ENCODE results near the gene DLG1. TPM values are rescaled to one million over a fixed set of nuclear protein-coding genes. Genes with fewer than 3 reads are reported as not detected.
A peak's percentile ranks its signal among the peaks of the same experiment; 100 is the strongest.

DLG1 gene
- total RNA-seq, 6 donors from 2014 or later = 49.3 to 102 (median 63.2) TPM

DNA sequence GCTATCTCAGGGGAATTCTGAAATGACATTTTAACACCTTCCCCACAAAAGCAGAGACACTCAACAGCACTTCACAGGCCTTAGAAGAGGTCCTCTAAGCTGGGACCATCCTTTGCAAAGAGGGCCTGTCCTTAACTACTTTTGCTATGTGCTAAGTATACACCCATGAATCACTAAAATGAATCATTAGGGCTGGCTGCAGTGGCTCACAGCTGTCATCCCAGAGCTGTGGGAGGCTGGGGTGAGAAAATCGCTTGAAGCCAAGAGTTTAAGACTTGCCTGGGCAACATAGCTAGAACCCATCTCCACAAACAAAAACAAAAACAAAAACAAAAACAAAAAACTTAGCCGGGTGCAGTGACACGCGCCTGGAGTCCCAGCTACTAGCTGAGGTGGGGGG, 214.9 kb downstream of the DLG1 start:
- no peaks in the 10 kb centered on the region for H3K4me1 ChIP-seq
- 91 to 93% methylated on average over 4 of the region's 4 CpGs for WGBS, 2 donors
- H3K36me3 ChIP-seq = peaks cover 0 to 10% (median 2%) of the 10 kb centered on the region in 4 donors
- H3K27me3 ChIP-seq = no peaks in the 10 kb centered on the region
- H3K4me3 ChIP-seq = no peak overlapping the region
- H3K27ac ChIP-seq = no peak overlapping the region
- DNase-seq (no peak), ATAC-seq (ENCODE audit: low FRiP score in 2 of 2) (peak in 1 of 2 donors; percentile 88)
- no peaks in the 10 kb centered on the region for H3K9me3 ChIP-seq
- TF ChIP-seq EP300 (IDR thresholded peaks at IDR 0.05) (no peak), CTCF (IDR thresholded peaks at IDR 0.05) (no peak), POLR2A (IDR thresholded peaks at IDR 0.05) (no peak), POLR2AphosphoS5 (IDR thresholded peaks at IDR 0.05) (no peak)

- no peak for TF ChIP-seq CTCF (IDR thresholded peaks at IDR 0.05)
- no peak for TF ChIP-seq POLR2A (IDR thresholded peaks at IDR 0.05)
- TF ChIP-seq EP300 (IDR thresholded peaks at IDR 0.05) = no peak
- TF ChIP-seq POLR2AphosphoS5 (IDR thresholded peaks at IDR 0.05) = no peak
- Histone ChIP-seq H3K27me3 (no peaks in the 10 kb centered on the region), H3K36me3 (peaks cover 0 to 13% (median 2%) of the 10 kb centered on the region in 4 donors), H3K9me3 (no peaks in the 10 kb centered on the region), H3K27ac (no peak overlapping the region), H3K4me1 (no peaks in the 10 kb centered on the region), H3K4me3 (no peak overlapping the region)
- no peak for ATAC-seq (ENCODE audit: low FRiP score in 2 of 2)
- 82 to 85% methylated on average over 2 of the region's 2 CpGs for WGBS, 2 donors
- no peak for DNase-seq
Observed at GRCh38 chr3:197082871-197083270, 215.5 kb downstream of the DLG1 start.

DNA sequence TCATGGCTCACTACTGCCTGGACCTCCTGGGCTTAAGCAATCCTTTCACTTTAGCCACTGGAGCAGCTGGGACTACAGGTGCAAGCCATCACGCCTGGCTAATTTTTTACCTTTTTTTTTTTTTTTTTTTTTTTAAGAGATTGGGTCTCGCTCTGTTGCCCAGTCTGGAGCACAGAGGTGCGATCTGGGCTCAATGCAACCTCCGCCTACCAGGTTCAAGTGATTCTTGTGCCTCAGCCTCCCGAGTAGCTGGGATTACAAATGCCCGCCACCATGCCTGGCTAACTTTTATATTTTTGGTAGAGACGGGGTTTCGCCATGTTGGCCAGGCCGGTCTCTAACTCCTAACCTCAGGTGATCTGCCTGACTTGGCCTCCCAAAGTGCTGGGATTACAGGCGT, 218.1 kb downstream of the DLG1 start:
- ATAC-seq (ENCODE audit: low FRiP score in 2 of 2) (no peak), DNase-seq (no peak)
- Histone ChIP-seq H3K4me3 (no peak overlapping the region), H3K9me3 (no peaks in the 10 kb centered on the region), H3K27ac (no peak overlapping the region), H3K27me3 (no peaks in the 10 kb centered on the region), H3K36me3 (peaks cover 0 to 18% (median 2%) of the 10 kb centered on the region in 4 donors), H3K4me1 (no peaks in the 10 kb centered on the region)
- TF ChIP-seq POLR2A (IDR thresholded peaks at IDR 0.05) = no peak
- no peak for TF ChIP-seq EP300 (IDR thresholded peaks at IDR 0.05)
- no peak for TF ChIP-seq POLR2AphosphoS5 (IDR thresholded peaks at IDR 0.05)
- TF ChIP-seq CTCF (IDR thresholded peaks at IDR 0.05) = no peak
- WGBS, 2 donors = 98 to 100% methylated on average over 8 to 10 of the region's 10 CpGs

GRCh38 chr3:197076415-197076814, 222.0 kb downstream of the DLG1 start:
- Histone ChIP-seq H3K4me1 (no peaks in the 10 kb centered on the region), H3K36me3 (peaks cover 0 to 15% (median 2%) of the 10 kb centered on the region in 4 donors), H3K4me3 (no peak overlapping the region), H3K9me3 (no peaks in the 10 kb centered on the region), H3K27ac (no peak overlapping the region), H3K27me3 (no peaks in the 10 kb centered on the region)
- no peak for ATAC-seq (ENCODE audit: low FRiP score in 2 of 2)
- 80 to 90% methylated on average over 4 of the region's 4 CpGs for WGBS, 2 donors
- no peak for DNase-seq
- TF ChIP-seq POLR2AphosphoS5 (IDR thresholded peaks at IDR 0.05) (no peak), POLR2A (IDR thresholded peaks at IDR 0.05) (no peak), EP300 (IDR thresholded peaks at IDR 0.05) (no peak), CTCF (IDR thresholded peaks at IDR 0.05) (no peak)

GRCh38 chr3:197068077-197068476, 230.3 kb downstream of the DLG1 start:
- Histone ChIP-seq H3K36me3 (peaks cover 0 to 20% (median 2%) of the 10 kb centered on the region in 4 donors), H3K4me1 (no peaks in the 10 kb centered on the region), H3K4me3 (no peak overlapping the region), H3K27me3 (no peaks in the 10 kb centered on the region), H3K27ac (no peak overlapping the region), H3K9me3 (no peaks in the 10 kb centered on the region)
- DNase-seq (no peak), ATAC-seq (ENCODE audit: low FRiP score in 2 of 2) (no peak)
- WGBS, 2 donors = 89 to 92% methylated on average over 1 of the region's 1 CpG
- no peak for TF ChIP-seq EP300 (IDR thresholded peaks at IDR 0.05)
- no peak for TF ChIP-seq CTCF (IDR thresholded peaks at IDR 0.05)
- no peak for TF ChIP-seq POLR2A (IDR thresholded peaks at IDR 0.05)
- no peak for TF ChIP-seq POLR2AphosphoS5 (IDR thresholded peaks at IDR 0.05)
